Hematopoietic multipotent progenitor cell (in vitro differentiated cells): ENCODE measurements around the gene DAPL1. TPM values are rescaled to one million over a fixed set of nuclear protein-coding genes. Genes with fewer than 3 reads are reported as not detected.

Experiments
- DNase-seq, 3 donors: peaks; one replicate each; pipeline ENCODE4 v3.0.0-alpha.2; 2011 to 2015; ENCODE audit warnings: low read depth in 2 of 3, low spot score in 2 of 3
- total RNA-seq: library from RNA; depleted of rRNA; stranded (reverse); fragments of >200 nt; gene quantifications from one replicate; pipeline ENCODE4 v1.2.3, GENCODE V29; 2012

The DAPL1 gene
- total RNA-seq: not detected

GRCh38 chr2:158795195-158795924 is at the start of gene DAPL1:
Gene DAPL1, plus strand, starts transcription at chr2:158795317. Its CDS starts 56 bp downstream, at chr2:158795373.
- peak in 1 of 3 donors; percentile 29 for DNase-seq

- no peak for DNase-seq
Observed at GRCh38 chr2:158745866-158746382, 49.2 kb upstream of the DAPL1 start.

- no peak for DNase-seq
Observed at GRCh38 chr2:158746488-158746887, 48.6 kb upstream of the DAPL1 start.

- DNase-seq: no peak
Observed at GRCh38 chr2:158747281-158747680, 47.8 kb upstream of the DAPL1 start.

- DNase-seq: no peak
Observed at GRCh38 chr2:158748926-158749590, 46.1 kb upstream of the DAPL1 start.

GRCh38 chr2:158750458-158751125 is 44.5 kb upstream of the DAPL1 start:
- no peak for DNase-seq

GRCh38 chr2:158753641-158754611 is 41.2 kb upstream of the DAPL1 start:
- peak; percentile 9 to 74 (median 37) for DNase-seq

GRCh38 chr2:158755310-158756087 is 39.6 kb upstream of the DAPL1 start:
- no peak for DNase-seq

GRCh38 chr2:158756331-158756730 is 38.8 kb upstream of the DAPL1 start:
- no peak for DNase-seq

- DNase-seq: no peak
Observed at GRCh38 chr2:158756976-158757375, 38.1 kb upstream of the DAPL1 start.

- DNase-seq: no peak
Observed at GRCh38 chr2:158760887-158761286, 34.2 kb upstream of the DAPL1 start.

- DNase-seq: no peak
Observed at GRCh38 chr2:158761621-158762020, 33.5 kb upstream of the DAPL1 start.

GRCh38 chr2:158762336-158762735 is 32.8 kb upstream of the DAPL1 start:
- no peak for DNase-seq

GRCh38 chr2:158766524-158766923 is 28.6 kb upstream of the DAPL1 start:
- DNase-seq: no peak

- DNase-seq: no peak
Observed at GRCh38 chr2:158772306-158773078, 22.6 kb upstream of the DAPL1 start.

- no peak for DNase-seq
Observed at GRCh38 chr2:158773121-158773520, 22.0 kb upstream of the DAPL1 start.

GRCh38 chr2:158774681-158775080 is 20.4 kb upstream of the DAPL1 start:
- no peak for DNase-seq

- DNase-seq: no peak
Observed at GRCh38 chr2:158775273-158776027, 19.7 kb upstream of the DAPL1 start.
